ENCODE measurements around the gene UNC5CL. TPM values are rescaled to one million over a fixed set of nuclear protein-coding genes. Genes with fewer than 3 reads are reported as not detected.

UNC5CL gene, protein sequence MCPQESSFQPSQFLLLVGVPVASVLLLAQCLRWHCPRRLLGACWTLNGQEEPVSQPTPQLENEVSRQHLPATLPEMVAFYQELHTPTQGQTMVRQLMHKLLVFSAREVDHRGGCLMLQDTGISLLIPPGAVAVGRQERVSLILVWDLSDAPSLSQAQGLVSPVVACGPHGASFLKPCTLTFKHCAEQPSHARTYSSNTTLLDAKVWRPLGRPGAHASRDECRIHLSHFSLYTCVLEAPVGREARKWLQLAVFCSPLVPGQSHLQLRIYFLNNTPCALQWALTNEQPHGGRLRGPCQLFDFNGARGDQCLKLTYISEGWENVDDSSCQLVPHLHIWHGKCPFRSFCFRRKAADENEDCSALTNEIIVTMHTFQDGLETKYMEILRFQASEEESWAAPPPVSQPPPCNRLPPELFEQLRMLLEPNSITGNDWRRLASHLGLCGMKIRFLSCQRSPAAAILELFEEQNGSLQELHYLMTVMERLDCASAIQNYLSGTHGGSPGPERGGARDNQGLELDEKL
- total RNA-seq = under 0.01 TPM in 2 replicates

DNA sequence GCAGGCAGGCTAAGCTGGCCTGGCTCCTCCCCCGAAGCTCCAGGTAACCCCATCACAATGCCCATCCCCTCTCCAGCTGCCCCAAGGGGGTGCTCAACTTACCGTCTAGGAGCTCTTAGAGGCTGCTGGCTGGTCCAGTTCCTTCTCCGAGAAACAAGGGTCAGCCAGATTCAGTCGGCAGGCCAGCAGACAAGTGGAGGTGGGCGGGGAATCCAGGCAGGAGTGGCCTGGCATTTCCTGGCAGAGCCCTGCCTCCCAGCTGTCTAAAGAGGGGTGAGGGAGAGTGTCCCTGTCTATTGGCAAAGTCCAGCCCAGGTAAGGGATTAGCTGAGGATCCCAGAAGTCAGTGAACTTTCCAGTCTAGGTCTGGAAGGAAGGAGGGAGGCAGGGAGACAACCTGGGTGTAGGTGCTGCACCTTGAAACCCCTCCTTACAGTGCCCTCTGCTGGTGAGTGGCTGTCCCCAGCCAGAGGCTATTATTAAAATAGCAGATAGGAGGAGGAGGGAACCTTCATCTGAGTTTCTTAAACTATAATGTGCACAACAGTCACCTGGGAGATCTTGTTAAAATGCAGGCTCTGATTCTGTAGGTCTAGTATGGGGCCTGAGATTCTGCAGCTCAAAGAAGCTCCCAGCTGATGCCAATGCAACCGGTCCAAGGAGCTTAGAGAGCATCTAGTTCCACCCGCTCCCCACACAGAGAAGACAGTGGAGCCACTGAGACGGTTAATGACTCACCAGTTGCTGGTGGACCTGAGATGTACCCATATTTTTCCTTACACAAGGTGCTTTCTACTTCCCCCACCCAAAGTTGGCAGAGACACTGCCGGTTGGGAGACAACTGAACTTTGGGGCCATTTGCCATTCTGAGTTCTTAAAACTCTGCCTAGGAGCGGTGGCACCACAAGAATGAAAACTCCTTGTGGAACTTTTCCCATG lies at the start of gene UNC5CL:
Gene UNC5CL, minus strand, starts transcription at position 162 of the 939 bp plus-strand sequence. CDS start 4,147 bp downstream, outside the sequence.
- no peak within 1 kb of the TSS for H3K4me3 ChIP-seq (ENCODE audit: low read depth, low read length)
- TF ChIP-seq, protein P1, sequence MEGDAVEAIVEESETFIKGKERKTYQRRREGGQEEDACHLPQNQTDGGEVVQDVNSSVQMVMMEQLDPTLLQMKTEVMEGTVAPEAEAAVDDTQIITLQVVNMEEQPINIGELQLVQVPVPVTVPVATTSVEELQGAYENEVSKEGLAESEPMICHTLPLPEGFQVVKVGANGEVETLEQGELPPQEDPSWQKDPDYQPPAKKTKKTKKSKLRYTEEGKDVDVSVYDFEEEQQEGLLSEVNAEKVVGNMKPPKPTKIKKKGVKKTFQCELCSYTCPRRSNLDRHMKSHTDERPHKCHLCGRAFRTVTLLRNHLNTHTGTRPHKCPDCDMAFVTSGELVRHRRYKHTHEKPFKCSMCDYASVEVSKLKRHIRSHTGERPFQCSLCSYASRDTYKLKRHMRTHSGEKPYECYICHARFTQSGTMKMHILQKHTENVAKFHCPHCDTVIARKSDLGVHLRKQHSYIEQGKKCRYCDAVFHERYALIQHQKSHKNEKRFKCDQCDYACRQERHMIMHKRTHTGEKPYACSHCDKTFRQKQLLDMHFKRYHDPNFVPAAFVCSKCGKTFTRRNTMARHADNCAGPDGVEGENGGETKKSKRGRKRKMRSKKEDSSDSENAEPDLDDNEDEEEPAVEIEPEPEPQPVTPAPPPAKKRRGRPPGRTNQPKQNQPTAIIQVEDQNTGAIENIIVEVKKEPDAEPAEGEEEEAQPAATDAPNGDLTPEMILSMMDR (IDR thresholded peaks at IDR 0.05; ENCODE audit: insufficient read depth, low read depth, low read length) = peak; percentile 77
- peak; percentile 29 for DNase-seq (ENCODE audit: low read depth)

DNA sequence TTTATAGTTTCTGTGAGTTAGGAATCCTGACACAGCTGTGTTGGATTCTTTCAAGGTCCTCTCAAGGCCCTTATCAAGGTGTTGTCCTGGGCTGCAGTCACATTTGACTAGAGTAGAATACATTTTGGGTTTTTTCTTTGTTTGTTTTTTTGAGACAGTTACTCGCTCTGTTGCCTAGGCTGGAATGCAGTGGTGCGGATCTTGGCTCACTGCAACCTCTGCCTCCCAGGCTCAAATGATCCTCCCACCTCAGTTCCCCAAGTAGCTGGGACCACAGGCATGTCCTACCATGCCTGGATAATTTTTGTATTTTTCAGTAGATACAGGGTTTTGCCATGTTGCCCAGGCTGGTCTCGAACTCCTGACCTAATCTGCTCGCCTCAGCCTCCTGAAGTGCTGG lies 49.4 kb upstream of the UNC5CL start:
- DNase-seq (ENCODE audit: low read depth) = no peak
- TF ChIP-seq, protein P1 (IDR thresholded peaks at IDR 0.05; ENCODE audit: insufficient read depth, low read depth, low read length) = no peak
- no peak overlapping the region for H3K4me3 ChIP-seq (ENCODE audit: low read depth, low read length)

DNA sequence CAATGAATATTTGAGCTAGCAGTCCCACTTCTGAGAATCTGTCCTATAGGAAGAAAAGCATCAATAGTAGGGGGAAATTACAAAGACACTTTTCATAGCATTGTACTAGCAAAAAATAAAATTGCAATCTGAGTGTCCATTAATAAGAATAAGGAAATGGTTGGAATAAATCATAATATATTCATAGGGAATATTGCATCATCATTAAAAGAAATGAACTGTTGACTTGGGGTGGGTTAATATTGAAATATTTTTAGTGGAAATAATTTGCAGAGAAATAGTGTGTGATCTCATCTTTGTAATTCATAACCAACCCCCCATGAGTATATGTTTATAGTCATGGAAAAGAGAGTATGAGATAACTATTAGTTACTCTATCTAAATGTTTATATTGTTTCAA lies 46.2 kb upstream of the UNC5CL start:
- TF ChIP-seq, protein P1 (IDR thresholded peaks at IDR 0.05; ENCODE audit: insufficient read depth, low read depth, low read length) = no peak
- no peak for DNase-seq (ENCODE audit: low read depth)
- H3K4me3 ChIP-seq (ENCODE audit: low read depth, low read length) = no peak overlapping the region

DNA sequence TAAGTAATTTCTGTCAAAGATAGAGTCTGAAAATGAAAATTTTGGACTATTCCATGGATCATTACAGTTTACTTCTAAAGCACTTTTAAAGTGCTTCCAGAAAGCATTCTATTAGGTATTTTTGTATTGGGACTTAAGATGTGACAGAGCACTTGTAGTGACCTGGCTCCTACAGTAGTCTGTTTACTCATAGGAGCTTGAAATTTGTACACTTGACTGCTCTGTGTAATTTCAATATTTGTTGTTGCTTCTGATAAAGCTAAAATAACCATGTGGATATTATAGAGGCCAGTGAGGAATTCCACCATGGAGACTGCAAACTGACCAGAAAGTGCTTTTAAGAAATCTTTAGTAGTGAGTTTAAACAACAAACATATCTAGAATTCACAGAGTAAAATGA lies 44.1 kb upstream of the UNC5CL start:
- H3K4me3 ChIP-seq (ENCODE audit: low read depth, low read length) = no peak overlapping the region
- TF ChIP-seq, protein P1 (IDR thresholded peaks at IDR 0.05; ENCODE audit: insufficient read depth, low read depth, low read length) = no peak
- no peak for DNase-seq (ENCODE audit: low read depth)

DNA sequence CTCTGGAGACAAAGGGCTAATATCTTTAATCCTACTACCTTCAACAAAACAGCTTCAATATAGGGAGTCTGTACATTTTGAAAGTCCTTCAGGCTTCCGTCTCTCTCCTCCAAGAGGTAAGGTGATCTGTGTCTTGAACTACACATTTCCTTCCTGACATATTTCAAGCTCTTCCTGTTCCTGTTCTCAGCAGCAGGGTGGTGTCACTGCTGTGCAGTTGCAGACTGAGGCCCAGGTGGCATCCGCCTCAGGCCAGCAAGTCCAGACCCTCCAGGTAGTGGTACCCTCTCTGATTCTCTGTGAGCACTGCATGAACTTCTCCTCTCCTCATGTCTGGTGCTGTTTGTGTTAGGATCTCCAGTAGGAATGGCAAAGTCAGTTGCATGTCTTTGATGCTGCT lies 41.6 kb upstream of the UNC5CL start:
- no peak overlapping the region for H3K4me3 ChIP-seq (ENCODE audit: low read depth, low read length)
- no peak for DNase-seq (ENCODE audit: low read depth)
- TF ChIP-seq, protein P1 (IDR thresholded peaks at IDR 0.05; ENCODE audit: insufficient read depth, low read depth, low read length) = no peak

DNA sequence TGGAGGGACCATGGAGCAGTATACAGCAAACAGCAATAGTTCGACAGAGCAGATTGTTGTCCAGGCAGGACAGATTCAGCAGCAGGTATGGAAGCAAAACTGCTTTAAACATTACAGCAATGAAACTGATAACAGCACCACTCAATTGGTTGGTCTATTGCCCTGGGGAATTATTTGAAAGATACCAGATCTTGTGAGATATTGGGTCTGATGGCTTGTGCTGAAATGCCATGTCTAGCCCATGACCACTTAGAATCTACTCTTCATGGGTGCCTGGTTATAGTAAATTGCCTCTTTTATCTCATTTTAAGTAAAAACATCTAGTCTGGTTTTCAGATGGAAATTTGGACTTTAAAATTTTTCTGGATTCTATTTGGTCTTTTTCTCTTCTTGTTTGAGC lies 40.1 kb upstream of the UNC5CL start:
- DNase-seq (ENCODE audit: low read depth) = no peak
- TF ChIP-seq, protein P1 (IDR thresholded peaks at IDR 0.05; ENCODE audit: insufficient read depth, low read depth, low read length) = no peak
- no peak overlapping the region for H3K4me3 ChIP-seq (ENCODE audit: low read depth, low read length)

All from fibroblast of villous mesenchyme (primary cell).